VCaP (cell line): Measurements from ENCODE around the gene SLC25A21.
"Not testable (repeated sequence)": the region's sequence is repeated elsewhere in the genome, so short reads cannot be mapped to it uniquely, and the experiment has no call there.

ENCODE experiments used
- H3K27ac ChIP-seq: fragments of 450-650 bp; 2 replicates; pipeline ENCODE4 v1.5.1; 2017
- CTCF ChIP-seq: fragments of 450-650 bp; conservative IDR thresholded peaks from 2 replicates; pipeline ENCODE4 v1.5.1; 2017; ENCODE audit warnings: mild to moderate bottlenecking, moderate library complexity

The SLC25A21 gene

GRCh38 chr14:37078131-37078530 is 94.3 kb downstream of the SLC25A21 start:
- no peak for TF ChIP-seq CTCF

DNA sequence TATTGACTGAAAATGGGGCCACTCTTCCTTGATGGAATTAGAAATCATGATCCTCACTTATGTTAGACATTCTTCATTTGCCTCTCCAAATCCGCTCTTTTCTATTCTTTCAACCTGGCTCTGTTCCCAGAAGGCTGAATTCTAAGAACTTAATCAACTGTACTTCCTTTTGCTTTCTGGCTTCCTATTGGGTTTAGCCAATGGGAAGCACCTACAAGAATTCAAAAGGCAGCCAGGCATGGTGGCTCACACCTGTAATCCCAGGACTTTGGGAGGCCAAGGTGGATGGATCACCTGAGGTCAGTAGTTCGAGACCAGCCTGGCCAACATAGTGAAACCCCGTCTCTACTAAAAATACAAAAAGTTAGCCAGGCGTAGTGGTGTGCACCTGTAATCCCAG is 98.1 kb downstream of the SLC25A21 start:
- H3K27ac ChIP-seq = not testable (repeated sequence)

More at GRCh38 chr14:37078131-37078530, 94.3 kb downstream of the SLC25A21 start:
- H3K27ac ChIP-seq = no peak overlapping the region

DNA sequence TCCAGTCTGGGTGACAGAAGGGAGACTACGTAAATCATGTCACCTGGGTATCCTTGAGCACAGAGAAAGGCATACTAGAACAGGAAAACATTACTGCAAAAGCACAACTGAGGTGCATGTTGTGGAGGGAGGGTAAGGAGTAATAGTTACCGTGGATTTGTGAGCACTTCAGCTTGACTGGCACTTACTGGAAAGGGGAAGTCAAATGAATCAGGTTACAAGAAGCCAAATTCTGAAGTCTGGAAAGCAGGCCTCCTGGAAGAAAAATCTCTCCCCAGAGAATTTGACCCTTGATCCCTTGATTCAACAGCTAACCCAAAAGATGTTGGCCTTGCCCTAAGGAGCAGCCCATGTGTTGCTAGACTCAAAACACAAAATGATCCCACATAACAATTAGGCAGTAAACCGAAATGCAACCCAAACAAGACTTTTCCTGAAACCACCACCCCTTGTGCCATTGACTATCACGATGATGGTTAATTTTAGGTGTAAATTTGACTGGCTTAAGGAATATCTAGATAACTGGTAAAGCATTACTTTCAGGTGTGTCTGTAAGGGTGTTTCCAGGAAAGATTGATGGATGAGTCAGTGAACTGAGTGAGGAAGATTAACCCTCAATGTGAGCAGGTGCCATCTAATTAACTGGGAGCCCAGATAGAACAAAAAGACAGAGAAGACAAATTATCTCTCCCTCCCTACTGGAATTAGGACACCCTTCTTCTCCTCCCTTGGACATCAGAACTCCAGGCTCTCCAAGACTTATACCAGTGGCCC is 108.8 kb downstream of the SLC25A21 start:
- TF ChIP-seq CTCF = no peak
- no peak overlapping the region for H3K27ac ChIP-seq

- no peak for TF ChIP-seq CTCF
- no peak overlapping the region for H3K27ac ChIP-seq
Observed at GRCh38 chr14:37062191-37062803, 110.1 kb downstream of the SLC25A21 start.

GRCh38 chr14:37061697-37062096 is 110.7 kb downstream of the SLC25A21 start:
- TF ChIP-seq CTCF = no peak
- H3K27ac ChIP-seq = no peak overlapping the region

- peak overlapping the region; percentile 28; the same call in 1 of the 2 replicates for H3K27ac ChIP-seq
- no peak for TF ChIP-seq CTCF
Observed at GRCh38 chr14:37060496-37061260, 111.7 kb downstream of the SLC25A21 start.

GRCh38 chr14:37057776-37058175 is 114.6 kb downstream of the SLC25A21 start:
- no peak for TF ChIP-seq CTCF
- H3K27ac ChIP-seq = no peak overlapping the region
